KMS-11 (cell line): ENCODE data around the gene CDH7.

Experiments
- H2AFZ ChIP-seq: fragments of 200-600 bp; sonication (generic); 2 replicates; pipeline ENCODE4 v1.6.1; 2016; ENCODE audit warnings: antibody characterized with exemption, mixed run types, low read depth
- H3K27ac ChIP-seq: fragments of 200-600 bp; sonication (generic); 2 replicates; pipeline ENCODE4 v1.6.1; 2016; ENCODE audit warnings: mild to moderate bottlenecking, mixed run types
- H3K27me3 ChIP-seq: fragments of 200-600 bp; sonication (generic); 2 replicates; pipeline ENCODE4 v1.6.1; 2017; ENCODE audit warnings: mild to moderate bottlenecking, low read depth, mixed run types, moderate library complexity; ENCODE audit not compliant: insufficient read depth
- H3K36me3 ChIP-seq: fragments of 200-600 bp; sonication (generic); 2 replicates; pipeline ENCODE4 v1.6.1; 2017; ENCODE audit warnings: mild to moderate bottlenecking, mixed run types; ENCODE audit not compliant: insufficient read depth
- H3K4me1 ChIP-seq: fragments of 200-600 bp; sonication (generic); 2 replicates; pipeline ENCODE4 v1.6.1; 2016; ENCODE audit warnings: mild to moderate bottlenecking, low read depth, mixed run types; ENCODE audit not compliant: poor library complexity, severe bottlenecking
- H3K4me2 ChIP-seq: fragments of 200-600 bp; sonication (generic); 2 replicates; pipeline ENCODE4 v1.7.0; 2016; ENCODE audit warnings: mild to moderate bottlenecking, mixed run types
- H3K4me3 ChIP-seq: fragments of 200-600 bp; sonication (generic); IDR thresholded peaks from 2 replicates; pipeline ENCODE4 v1.6.1; 2017; ENCODE audit warnings: low read depth, low read length, mixed read lengths; ENCODE audit not compliant: insufficient read depth
- H3K79me2 ChIP-seq: fragments of 200-600 bp; sonication (generic); 2 replicates; pipeline ENCODE4 v1.6.1; 2016; ENCODE audit warnings: low read depth, mixed run types; ENCODE audit not compliant: insufficient read depth
- H3K9ac ChIP-seq: fragments of 200-600 bp; sonication (generic); 2 replicates; pipeline ENCODE4 v1.6.1; 2016; ENCODE audit warnings: mild to moderate bottlenecking, mixed run types
- H4K20me1 ChIP-seq: fragments of 200-600 bp; sonication (generic); 2 replicates; pipeline ENCODE4 v1.6.1; 2016; ENCODE audit warnings: mild to moderate bottlenecking, mixed run types; ENCODE audit not compliant: insufficient read depth
- TF ChIP-seq, protein P1 (sequence below): fragments of 200-600 bp; sonication (generic); conservative IDR thresholded peaks from 2 replicates; pipeline ENCODE4 v1.6.1; 2017; ENCODE audit warnings: low read depth, mild to moderate bottlenecking, antibody characterized with exemption, low read length, moderate library complexity, mixed read lengths

Gene CDH7

DNA sequence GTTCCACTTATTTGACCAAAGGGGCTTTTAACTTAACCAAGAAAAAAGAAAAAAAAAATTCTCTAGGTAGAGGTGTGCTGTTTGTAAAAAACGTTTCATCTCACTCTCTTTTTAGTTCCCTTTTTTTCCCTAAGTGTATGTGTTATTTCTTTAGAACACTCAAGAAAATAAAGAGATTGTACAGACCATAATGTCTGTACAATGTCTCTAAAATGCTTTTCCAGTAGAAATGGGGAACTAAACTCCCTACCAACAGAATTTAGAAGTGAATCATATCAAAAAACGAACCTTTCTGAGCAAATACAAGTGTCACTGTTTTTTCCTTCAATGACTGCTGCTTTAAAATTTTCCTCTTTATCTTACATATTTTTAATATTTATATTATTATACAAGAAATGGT lies 72.0 kb downstream of the CDH7 start:
- Histone ChIP-seq H3K9ac (no peak overlapping the region), H3K4me1 (no peaks in the 10 kb centered on the region), H3K36me3 (no peaks in the 10 kb centered on the region), H2AFZ (no peak overlapping the region), H3K4me3 (no peak overlapping the region), H3K4me2 (no peak overlapping the region), H3K27me3 (no peaks in the 10 kb centered on the region), H4K20me1 (no peaks in the 10 kb centered on the region), H3K79me2 (no peaks in the 10 kb centered on the region), H3K27ac (no peak overlapping the region)
- TF ChIP-seq, protein P1, sequence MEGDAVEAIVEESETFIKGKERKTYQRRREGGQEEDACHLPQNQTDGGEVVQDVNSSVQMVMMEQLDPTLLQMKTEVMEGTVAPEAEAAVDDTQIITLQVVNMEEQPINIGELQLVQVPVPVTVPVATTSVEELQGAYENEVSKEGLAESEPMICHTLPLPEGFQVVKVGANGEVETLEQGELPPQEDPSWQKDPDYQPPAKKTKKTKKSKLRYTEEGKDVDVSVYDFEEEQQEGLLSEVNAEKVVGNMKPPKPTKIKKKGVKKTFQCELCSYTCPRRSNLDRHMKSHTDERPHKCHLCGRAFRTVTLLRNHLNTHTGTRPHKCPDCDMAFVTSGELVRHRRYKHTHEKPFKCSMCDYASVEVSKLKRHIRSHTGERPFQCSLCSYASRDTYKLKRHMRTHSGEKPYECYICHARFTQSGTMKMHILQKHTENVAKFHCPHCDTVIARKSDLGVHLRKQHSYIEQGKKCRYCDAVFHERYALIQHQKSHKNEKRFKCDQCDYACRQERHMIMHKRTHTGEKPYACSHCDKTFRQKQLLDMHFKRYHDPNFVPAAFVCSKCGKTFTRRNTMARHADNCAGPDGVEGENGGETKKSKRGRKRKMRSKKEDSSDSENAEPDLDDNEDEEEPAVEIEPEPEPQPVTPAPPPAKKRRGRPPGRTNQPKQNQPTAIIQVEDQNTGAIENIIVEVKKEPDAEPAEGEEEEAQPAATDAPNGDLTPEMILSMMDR = no peak

DNA sequence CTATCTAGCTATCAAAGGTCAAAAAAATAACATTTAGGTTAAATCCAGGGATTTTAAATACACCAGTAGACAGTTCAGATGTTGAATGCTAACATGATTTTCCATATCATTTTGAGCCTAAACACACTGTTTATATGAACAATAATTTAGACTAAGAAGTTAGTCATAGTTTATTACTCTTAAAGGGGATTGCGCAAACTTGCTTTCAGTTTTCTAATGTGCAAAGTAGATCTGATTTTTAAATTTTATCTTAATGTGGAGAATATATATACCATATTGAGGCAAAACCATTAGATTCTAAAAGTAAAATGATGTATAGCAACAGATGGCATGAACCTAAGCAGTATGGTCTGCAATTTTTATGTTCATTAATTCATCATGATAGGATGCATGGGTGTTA lies 76.6 kb downstream of the CDH7 start:
- Histone ChIP-seq H4K20me1 (no peaks in the 10 kb centered on the region), H3K9ac (no peak overlapping the region), H3K27ac (no peak overlapping the region), H3K4me3 (no peak overlapping the region), H3K36me3 (no peaks in the 10 kb centered on the region), H3K4me2 (no peak overlapping the region), H3K27me3 (no peaks in the 10 kb centered on the region), H3K79me2 (no peaks in the 10 kb centered on the region), H2AFZ (no peak overlapping the region), H3K4me1 (no peaks in the 10 kb centered on the region)
- TF ChIP-seq, protein P1 = no peak

DNA sequence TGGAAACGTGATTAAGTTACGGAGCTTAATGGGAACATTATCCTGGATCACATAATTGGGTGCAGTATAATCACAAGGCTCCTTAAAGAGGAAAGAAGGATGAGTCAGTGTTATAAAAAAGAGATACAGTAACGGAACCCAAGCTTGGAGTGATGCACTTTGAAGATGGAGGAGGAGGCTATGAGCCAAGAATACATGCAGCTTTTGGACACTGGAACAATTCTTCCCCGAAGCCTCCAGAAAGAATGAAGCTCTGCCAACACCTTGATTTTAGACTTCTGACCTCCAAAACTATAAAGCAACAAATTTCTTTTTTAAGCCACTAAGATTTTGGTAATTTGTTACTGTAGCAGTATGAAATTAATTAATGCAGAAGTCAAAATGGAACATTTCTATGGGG lies 85.1 kb downstream of the CDH7 start:
- H2AFZ ChIP-seq = no peak overlapping the region
- H3K4me1 ChIP-seq = no peaks in the 10 kb centered on the region
- H3K4me2 ChIP-seq = no peak overlapping the region
- no peak overlapping the region for H3K9ac ChIP-seq
- no peaks in the 10 kb centered on the region for H4K20me1 ChIP-seq
- H3K4me3 ChIP-seq = no peak overlapping the region
- no peaks in the 10 kb centered on the region for H3K36me3 ChIP-seq
- TF ChIP-seq, protein P1 = no peak
- H3K27ac ChIP-seq = no peak overlapping the region
- no peaks in the 10 kb centered on the region for H3K27me3 ChIP-seq
- H3K79me2 ChIP-seq = no peaks in the 10 kb centered on the region

DNA sequence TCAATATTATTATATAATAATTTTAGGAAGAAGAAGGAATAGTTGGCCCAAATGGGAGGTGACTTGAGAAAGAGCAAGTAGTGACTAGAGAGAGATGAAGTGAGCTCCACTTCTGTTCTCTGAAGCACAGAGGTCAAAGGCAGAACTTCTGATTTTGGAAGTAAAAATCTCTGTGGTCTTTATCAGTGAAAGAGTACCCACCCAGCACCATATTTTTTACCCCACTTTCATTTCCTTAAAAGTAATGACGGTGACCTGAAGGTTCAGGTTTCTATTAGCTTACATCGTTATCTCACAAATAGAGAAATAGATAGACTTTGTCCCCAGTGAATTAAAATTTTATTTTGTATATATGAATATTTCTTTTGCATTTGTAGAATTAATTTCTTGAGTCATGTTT lies 95.3 kb downstream of the CDH7 start:
- no peak overlapping the region for H3K9ac ChIP-seq
- no peak overlapping the region for H3K4me3 ChIP-seq
- H3K4me1 ChIP-seq = no peaks in the 10 kb centered on the region
- no peaks in the 10 kb centered on the region for H3K27me3 ChIP-seq
- no peaks in the 10 kb centered on the region for H3K36me3 ChIP-seq
- H3K27ac ChIP-seq = no peak overlapping the region
- TF ChIP-seq, protein P1 = no peak
- H2AFZ ChIP-seq = no peak overlapping the region
- no peaks in the 10 kb centered on the region for H3K79me2 ChIP-seq
- H3K4me2 ChIP-seq = no peak overlapping the region
- H4K20me1 ChIP-seq = no peaks in the 10 kb centered on the region

DNA sequence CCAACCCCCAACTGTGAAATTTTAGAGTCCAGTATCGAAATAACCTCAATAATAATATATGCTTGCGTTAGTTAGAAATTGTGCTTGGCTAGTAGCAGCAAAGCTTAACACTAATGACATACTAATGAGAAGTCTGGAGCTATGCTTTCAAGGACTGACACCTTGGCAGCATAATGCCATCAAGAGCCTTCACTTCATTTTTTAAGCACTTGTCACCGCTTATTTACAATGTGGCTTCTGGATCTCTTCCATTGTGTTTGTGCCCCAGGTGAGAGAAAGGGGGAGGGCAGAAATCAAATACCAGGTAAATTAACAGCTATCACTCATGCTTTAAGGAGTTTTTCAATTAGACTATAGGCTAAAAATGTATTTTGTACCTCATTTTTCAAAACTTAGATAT lies 101.5 kb downstream of the CDH7 start:
- Histone ChIP-seq H3K27ac (no peak overlapping the region), H3K4me3 (no peak overlapping the region), H3K4me1 (no peaks in the 10 kb centered on the region), H3K36me3 (no peaks in the 10 kb centered on the region), H3K9ac (no peak overlapping the region), H2AFZ (no peak overlapping the region), H3K79me2 (no peaks in the 10 kb centered on the region), H4K20me1 (no peaks in the 10 kb centered on the region), H3K27me3 (no peaks in the 10 kb centered on the region), H3K4me2 (no peak overlapping the region)
- TF ChIP-seq, protein P1 = no peak
